GM18951 (cell line): Measurements from ENCODE around the gene NDUFV3.
"Not testable (repeated sequence)": the region's sequence is repeated elsewhere in the genome, so short reads cannot be mapped to it uniquely, and the experiment has no call there.

Source experiments
- POLR2A ChIP-seq: IDR thresholded peaks from 4 replicates; pipeline ENCODE4 v1.6.1; 2011; ENCODE audit warnings: mild to moderate bottlenecking; ENCODE audit not compliant: insufficient read length, insufficient read depth; ENCODE audit errors: extremely low read depth
- in situ Hi-C: fragments of 300-500 bp; cut with MboI; formaldehyde crosslinking; loops from one replicate; pipeline ENCODE4 v1.12.0; 2022; ENCODE audit warnings: low sequenced_read_pairs, mixed read lengths, inconsistent platforms; ENCODE audit not compliant: unreplicated experiment

Gene NDUFV3

DNA sequence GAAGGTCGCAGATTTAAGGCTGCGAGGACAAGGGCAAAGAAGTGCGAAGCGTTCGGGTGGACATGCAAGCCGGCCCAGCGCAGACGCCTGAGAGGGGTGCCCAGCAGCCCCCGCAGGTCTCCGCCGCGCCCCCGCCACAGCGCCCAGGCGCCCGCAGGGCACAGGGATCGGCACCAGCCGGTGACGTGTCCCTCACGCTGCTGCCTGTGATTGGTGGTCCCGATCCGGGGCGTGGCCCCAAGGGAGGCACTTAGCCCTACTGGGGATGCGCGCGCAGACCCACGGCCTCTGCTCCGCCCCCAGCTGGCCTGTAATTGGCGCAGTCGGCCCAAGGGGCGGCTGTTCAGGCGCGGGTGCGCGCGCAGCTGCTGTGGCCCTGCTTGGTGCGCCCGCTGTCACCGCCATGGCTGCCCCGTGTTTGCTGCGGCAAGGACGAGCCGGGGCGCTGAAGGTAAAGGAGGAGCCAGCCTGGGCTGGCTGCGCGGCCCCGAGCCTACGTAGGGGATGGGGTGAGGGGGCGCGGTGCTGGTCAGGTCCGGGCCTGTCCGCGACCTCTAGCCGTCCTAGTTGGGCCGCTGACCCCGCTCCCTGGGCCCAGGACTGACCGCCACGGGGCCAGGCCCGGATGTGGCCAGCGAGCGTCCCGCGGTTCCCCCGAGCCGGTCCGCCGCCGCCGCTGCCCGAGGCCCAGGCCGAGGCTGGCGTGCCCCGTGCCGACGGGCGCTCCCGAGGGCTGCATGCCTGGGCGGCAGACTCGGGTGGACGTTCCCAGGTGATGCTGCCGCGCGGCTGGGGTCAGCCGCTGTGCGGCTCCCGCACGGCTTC, at the start of gene NDUFV3:
Gene NDUFV3 (plus strand): TSS at position 379 of the 825 bp plus-strand sequence. CDS start 25 bp downstream, at position 404.
- in situ Hi-C loops = no loop called here
- TF ChIP-seq POLR2A = peak; percentile 97

GRCh38 chr21:42844411-42845113, 48.5 kb upstream of the NDUFV3 start:
- TF ChIP-seq POLR2A = no peak
- in situ Hi-C loops = no loop called here

DNA sequence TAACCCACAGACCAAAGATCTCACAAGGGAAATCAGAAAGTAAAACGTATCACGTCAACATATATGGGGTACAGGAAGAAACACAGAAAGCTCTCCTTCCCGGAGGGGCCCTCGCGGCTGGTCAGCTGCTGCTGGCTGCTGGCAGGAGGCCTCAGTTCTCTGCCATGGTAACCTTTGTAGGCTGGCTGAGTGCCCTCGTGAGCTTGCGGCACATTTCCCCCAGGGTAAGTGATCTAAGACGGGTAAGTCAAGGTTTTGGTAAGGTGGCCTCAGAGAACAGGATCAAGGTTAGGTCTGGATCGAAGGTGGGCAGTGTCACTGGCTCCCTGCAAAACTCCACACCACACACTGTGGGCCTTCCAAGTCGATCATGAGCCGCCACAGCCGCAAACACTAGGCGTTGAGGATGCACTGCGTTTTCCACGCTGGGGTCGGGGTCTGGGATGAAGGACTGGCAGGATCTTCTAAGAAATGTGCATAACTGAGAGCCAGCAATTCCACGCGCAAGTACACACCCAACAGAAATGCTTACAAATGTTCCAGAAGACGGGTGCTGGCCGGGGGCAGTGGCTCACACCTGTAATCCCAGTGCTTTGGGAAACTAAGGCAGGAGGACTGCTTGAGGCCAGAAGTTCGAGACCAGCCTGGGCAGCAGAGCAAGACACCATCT, 47.7 kb upstream of the NDUFV3 start:
- in situ Hi-C loops = no loop called here
- TF ChIP-seq POLR2A = no peak

DNA sequence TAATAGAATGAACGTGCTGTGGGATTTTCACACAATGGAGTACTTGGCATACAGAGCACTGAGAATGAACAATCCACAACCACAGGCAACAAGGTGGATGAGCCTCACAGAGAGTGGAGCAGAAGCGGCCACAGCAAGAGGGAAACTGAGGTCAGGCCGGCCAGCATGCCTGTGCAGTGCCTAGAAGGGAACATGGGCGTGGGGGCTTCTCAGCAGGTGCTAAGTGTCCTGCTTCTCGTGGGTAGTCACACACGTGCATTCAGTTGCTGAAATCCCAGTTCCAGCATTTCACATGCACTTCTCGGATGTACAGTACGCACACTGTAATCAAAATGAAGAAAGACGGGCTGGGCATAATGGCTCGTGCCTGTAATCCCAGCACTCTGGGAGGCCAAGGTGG, 46.9 kb upstream of the NDUFV3 start:
- in situ Hi-C loops = no loop called here
- TF ChIP-seq POLR2A = no peak

GRCh38 chr21:42847051-42847707, 45.9 kb upstream of the NDUFV3 start:
- no peak for TF ChIP-seq POLR2A
- in situ Hi-C loops = no loop called here

- no peak for TF ChIP-seq POLR2A
- in situ Hi-C loops = no loop called here
Measured at GRCh38 chr21:42847726-42848125, 45.4 kb upstream of the NDUFV3 start.

- in situ Hi-C loops = not testable (repeated sequence)
Measured at GRCh38 chr21:42848144-42848931, 44.8 kb upstream of the NDUFV3 start.

GRCh38 chr21:42848932-42849758, 44.0 kb upstream of the NDUFV3 start:
- in situ Hi-C loops = no loop called here
- TF ChIP-seq POLR2A = no peak

DNA sequence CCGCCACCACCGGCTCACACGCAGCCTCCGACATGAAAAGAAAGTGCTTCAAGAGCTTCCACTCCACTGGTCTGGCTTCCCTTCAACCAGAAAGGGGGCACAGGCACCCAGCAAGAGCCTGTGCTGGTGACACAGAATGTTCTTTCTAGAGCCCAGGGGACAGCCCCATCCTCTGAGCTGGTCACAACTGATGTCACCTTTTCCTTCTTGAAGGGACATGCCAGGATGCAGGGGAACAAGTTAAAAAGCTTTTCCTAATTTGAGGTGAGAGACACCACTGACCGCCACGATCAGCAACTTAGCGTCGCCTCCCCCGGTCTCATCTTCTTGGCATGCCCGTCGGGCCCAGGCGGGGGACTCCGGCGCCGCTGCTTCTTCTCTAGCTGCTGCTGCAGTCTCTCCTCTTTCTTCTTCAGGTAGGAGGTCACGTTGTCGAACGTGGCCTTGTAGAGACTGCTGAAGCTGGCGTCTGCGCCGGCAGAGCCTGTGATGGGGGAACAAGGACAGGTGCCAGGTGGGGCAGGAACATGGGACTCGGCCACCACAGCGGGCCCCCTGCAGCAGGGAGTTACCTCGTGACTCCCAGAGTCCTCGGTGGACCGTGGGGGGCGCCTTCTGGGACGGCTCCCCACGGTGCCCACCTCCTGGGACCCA, 43.2 kb upstream of the NDUFV3 start:
- in situ Hi-C loops = no loop called here
- no peak for TF ChIP-seq POLR2A

DNA sequence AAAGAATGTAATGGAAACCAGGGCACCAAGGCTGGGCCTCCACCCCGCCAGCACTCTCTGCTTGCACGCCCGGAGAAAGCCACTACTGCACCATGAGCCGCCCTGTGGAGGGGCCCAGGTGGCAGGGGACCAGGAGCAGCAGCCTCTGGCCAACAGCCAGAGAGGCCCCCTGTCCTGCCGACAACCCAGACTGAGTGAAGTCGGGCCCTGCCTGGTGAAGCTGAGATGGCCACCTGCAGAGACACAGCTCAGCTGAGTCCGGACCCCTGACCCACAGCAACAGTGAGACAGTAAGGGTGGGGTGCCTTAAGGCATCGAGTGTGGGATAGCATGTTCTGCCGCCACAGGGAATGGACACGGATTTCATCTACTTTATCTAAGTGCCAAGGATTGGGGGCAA, 42.6 kb upstream of the NDUFV3 start:
- TF ChIP-seq POLR2A = no peak
- in situ Hi-C loops = no loop called here

DNA sequence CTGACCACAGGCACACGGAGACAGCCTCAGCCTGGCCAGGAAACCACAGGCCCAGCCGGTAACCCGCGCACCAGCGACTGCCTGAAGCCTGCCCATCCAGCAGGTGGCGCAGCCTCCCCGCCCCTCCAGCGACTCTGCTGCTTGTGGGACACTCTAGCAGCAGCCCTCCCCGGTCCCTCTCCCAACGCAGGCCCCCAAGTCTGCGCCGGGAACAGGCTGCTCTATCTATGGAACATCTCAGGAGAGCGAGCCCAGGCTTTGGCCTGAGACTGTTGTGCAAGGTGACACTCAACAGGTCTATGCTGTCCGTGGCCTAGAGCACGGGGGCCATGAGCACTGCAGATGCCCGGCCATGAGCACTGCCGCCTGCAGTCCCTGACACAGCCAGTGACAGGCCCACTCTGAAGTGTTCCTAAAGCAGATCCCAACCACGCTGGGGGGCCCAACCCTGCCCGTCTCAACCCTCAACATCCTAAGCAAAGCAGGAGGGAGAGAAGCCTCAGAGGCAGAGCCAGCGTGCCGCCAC, 42.2 kb upstream of the NDUFV3 start:
- TF ChIP-seq POLR2A = no peak
- in situ Hi-C loops = no loop called here
